GM21528 (cell line): ENCODE measurements around the gene SLCO1C1.

Source experiments
- ATAC-seq: cut with Tn5 transposase; IDR thresholded peaks from one replicate; pipeline ENCODE4 v1.9.1; 2021; ENCODE audit warnings: mild to moderate bottlenecking, moderate library complexity; ENCODE audit not compliant: unreplicated experiment, low FRiP score

Gene SLCO1C1

DNA sequence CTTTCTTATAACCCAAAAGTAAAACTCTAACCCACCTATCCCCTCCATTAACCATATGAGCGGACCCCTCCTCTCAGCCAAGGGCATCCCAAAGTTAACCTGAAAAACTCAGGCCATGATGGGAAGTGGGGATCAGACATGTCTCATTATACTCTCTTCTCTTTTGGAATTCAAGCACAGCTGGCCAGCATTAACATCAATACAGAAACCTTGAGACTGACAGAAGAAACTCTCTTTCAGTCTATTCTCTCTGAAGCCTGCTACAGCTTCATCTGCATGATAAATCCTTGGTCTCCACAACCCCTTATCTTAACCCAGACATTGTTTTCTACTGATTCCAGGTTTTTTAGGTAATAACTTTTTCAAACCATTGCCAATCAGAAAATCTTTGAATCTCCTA is 97.8 kb downstream of the SLCO1C1 start:
- ATAC-seq = no peak

DNA sequence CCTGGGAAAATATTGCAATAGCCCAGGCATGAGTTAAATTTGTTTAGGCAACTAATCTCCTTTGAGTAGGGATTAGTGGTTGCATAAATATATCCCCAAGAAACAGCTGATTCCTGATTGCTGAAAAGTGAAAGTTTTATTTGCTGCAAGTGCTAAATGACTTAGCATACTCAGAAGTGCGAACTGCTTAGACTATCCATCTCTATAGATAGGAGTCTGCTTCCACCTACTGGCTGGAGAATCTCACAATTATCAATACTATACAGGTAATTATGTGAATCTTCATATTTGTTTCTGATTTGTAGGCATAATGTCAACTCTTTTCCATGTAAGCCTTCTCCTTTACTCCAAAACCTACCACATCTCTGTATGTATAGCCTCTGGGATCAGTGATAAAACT is 103.4 kb downstream of the SLCO1C1 start:
- ATAC-seq = no peak

DNA sequence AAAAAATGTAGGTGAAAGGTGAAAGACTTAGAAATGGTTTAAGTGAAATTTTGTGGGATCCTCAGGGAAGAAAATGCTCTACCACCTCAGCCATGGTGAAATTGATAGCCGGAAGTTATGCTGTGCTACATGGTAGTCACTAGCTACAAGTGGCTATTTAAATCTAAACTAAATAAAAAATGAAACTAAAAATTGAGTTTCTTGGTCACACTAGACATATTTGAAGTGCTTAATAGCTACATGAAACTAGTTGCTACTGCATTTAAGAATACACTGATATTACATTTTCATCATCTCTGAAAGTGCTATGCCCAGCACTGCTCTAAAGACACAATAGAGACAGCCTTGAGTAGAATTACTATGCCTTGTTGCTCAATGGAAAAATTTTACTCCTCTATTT is 105.0 kb downstream of the SLCO1C1 start:
- no peak for ATAC-seq

DNA sequence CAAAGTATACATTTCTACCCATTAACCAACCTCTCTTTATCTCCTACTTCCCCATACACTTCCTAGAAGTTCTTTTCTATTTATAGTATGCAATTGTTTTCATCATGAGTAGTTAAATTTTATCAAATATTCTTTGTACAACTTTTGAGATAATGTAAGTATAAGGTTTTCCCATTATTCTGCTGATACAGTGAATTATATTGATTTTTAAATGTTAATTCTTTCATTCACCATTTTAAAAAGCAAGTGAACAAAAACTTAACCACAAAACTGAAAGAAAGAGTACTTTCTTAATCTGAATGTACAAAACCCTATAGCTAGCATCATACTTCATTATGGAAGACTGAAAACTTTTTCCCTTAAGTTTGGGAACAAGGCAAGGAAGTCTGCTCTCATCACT is 105.9 kb downstream of the SLCO1C1 start:
- no peak for ATAC-seq
